Measurements from ENCODE around the gene NPDC1.

NPDC1 gene

GRCh38 chr9:137014166-137014565 lies 31.8 kb downstream of the NPDC1 start:
- no peak overlapping the region for H3K4me3 ChIP-seq (ENCODE audit: low read depth, low read length)
- TF ChIP-seq CTCF (IDR thresholded peaks at IDR 0.05; ENCODE audit: low read depth, low read length, missing control alignments), result no peak
- no peak for DNase-seq (ENCODE audit: low read depth)

GRCh38 chr9:137013571-137013940 lies 32.4 kb downstream of the NPDC1 start:
- no peak for DNase-seq (ENCODE audit: low read depth)
- no peak for TF ChIP-seq CTCF (IDR thresholded peaks at IDR 0.05; ENCODE audit: low read depth, low read length, missing control alignments)
- H3K4me3 ChIP-seq (ENCODE audit: low read depth, low read length), result no peak overlapping the region

GRCh38 chr9:137012694-137013570 lies 33.0 kb downstream of the NPDC1 start:
- DNase-seq (ENCODE audit: low read depth), result no peak
- no peak for TF ChIP-seq CTCF (IDR thresholded peaks at IDR 0.05; ENCODE audit: low read depth, low read length, missing control alignments)
- H3K4me3 ChIP-seq (ENCODE audit: low read depth, low read length), result no peak overlapping the region

- no peak overlapping the region for H3K4me3 ChIP-seq (ENCODE audit: low read depth, low read length)
- no peak for TF ChIP-seq CTCF (IDR thresholded peaks at IDR 0.05; ENCODE audit: low read depth, low read length, missing control alignments)
- no peak for DNase-seq (ENCODE audit: low read depth)
Measured at GRCh38 chr9:137011907-137012675, 33.9 kb downstream of the NPDC1 start.

GRCh38 chr9:137011156-137011555 lies 34.8 kb downstream of the NPDC1 start:
- no peak for TF ChIP-seq CTCF (IDR thresholded peaks at IDR 0.05; ENCODE audit: low read depth, low read length, missing control alignments)
- H3K4me3 ChIP-seq (ENCODE audit: low read depth, low read length), result no peak overlapping the region
- DNase-seq (ENCODE audit: low read depth), result no peak

- no peak for TF ChIP-seq CTCF (IDR thresholded peaks at IDR 0.05; ENCODE audit: low read depth, low read length, missing control alignments)
- no peak overlapping the region for H3K4me3 ChIP-seq (ENCODE audit: low read depth, low read length)
- DNase-seq (ENCODE audit: low read depth), result no peak
Measured at GRCh38 chr9:137009938-137010732, 35.8 kb downstream of the NPDC1 start.

Measured in GM12864 (cell line).